ENCODE results near the gene ZNF81.
"Not testable (repeated sequence)": the region's sequence is repeated elsewhere in the genome, so short reads cannot be mapped to it uniquely, and the experiment has no call there.

The ZNF81 gene
- 12.2 to 23.4 reads per million in 2 experiments for total RNA-seq

GRCh38 chrX:47836164-47837072, at the start of gene ZNF81:
TSS of gene ZNF81 (plus strand) at chrX:47836902. CDS start at chrX:47846268, 9,366 bp downstream.
- peak; percentile 84 for DNase-seq (ENCODE audit: low read depth)

- DNase-seq (ENCODE audit: low read depth): no peak
Observed at GRCh38 chrX:47796433-47796906, 40.2 kb upstream of the ZNF81 start.

GRCh38 chrX:47797084-47797483, 39.6 kb upstream of the ZNF81 start:
- DNase-seq (ENCODE audit: low read depth): no peak

- DNase-seq (ENCODE audit: low read depth): no peak
Observed at GRCh38 chrX:47798861-47799260, 37.8 kb upstream of the ZNF81 start.

- DNase-seq (ENCODE audit: low read depth): no peak
Observed at GRCh38 chrX:47802589-47802988, 34.1 kb upstream of the ZNF81 start.

GRCh38 chrX:47803103-47803502, 33.6 kb upstream of the ZNF81 start:
- not testable (repeated sequence) for DNase-seq (ENCODE audit: low read depth)

GRCh38 chrX:47804315-47804714, 32.4 kb upstream of the ZNF81 start:
- DNase-seq (ENCODE audit: low read depth): no peak

- DNase-seq (ENCODE audit: low read depth): not testable (repeated sequence)
Observed at GRCh38 chrX:47805844-47806243, 30.9 kb upstream of the ZNF81 start.

- DNase-seq (ENCODE audit: low read depth): not testable (repeated sequence)
Observed at GRCh38 chrX:47806415-47807271, 30.1 kb upstream of the ZNF81 start.

- DNase-seq (ENCODE audit: low read depth): not testable (repeated sequence)
Observed at GRCh38 chrX:47807272-47807538, 29.5 kb upstream of the ZNF81 start.

- DNase-seq (ENCODE audit: low read depth): no peak
Observed at GRCh38 chrX:47807548-47807947, 29.2 kb upstream of the ZNF81 start.

GRCh38 chrX:47808904-47809788, 27.6 kb upstream of the ZNF81 start:
- no peak for DNase-seq (ENCODE audit: low read depth)

- no peak for DNase-seq (ENCODE audit: low read depth)
Observed at GRCh38 chrX:47814851-47815250, 21.9 kb upstream of the ZNF81 start.

- no peak for DNase-seq (ENCODE audit: low read depth)
Observed at GRCh38 chrX:47815901-47816845, 20.5 kb upstream of the ZNF81 start.

GRCh38 chrX:47817421-47817820, 19.3 kb upstream of the ZNF81 start:
- DNase-seq (ENCODE audit: low read depth): no peak

GRCh38 chrX:47817897-47818296, 18.8 kb upstream of the ZNF81 start:
- DNase-seq (ENCODE audit: low read depth): no peak

GRCh38 chrX:47828984-47829383, 7.7 kb upstream of the ZNF81 start:
- no peak for DNase-seq (ENCODE audit: low read depth)

- DNase-seq (ENCODE audit: low read depth): peak; percentile 37
Observed at GRCh38 chrX:47831788-47832187, 4.9 kb upstream of the ZNF81 start.

GRCh38 chrX:47838361-47838760, 1.7 kb downstream of the ZNF81 start:
- no peak for DNase-seq (ENCODE audit: low read depth)

- DNase-seq (ENCODE audit: low read depth): no peak
Observed at GRCh38 chrX:47840111-47840510, 3.4 kb downstream of the ZNF81 start.

- no peak for DNase-seq (ENCODE audit: low read depth)
Observed at GRCh38 chrX:47843363-47843762, 6.7 kb downstream of the ZNF81 start.

Measured in T follicular helper cell (primary cell).